CD14-positive monocyte (primary cell): ENCODE measurements around the gene PSORS1C1. TPM values are rescaled to one million over a fixed set of nuclear protein-coding genes. Genes with fewer than 3 reads are reported as not detected.
A peak's percentile ranks its signal among the peaks of the same experiment; 100 is the strongest.

ENCODE experiments used
- DNase-seq, 3 donors: peaks; one replicate each; pipeline ENCODE4 v3.0.0-alpha.2; 2011 to 2022
- H2AFZ ChIP-seq: 2 replicates; pipeline ENCODE4 v1.6.0; 2012; ENCODE audit warnings: mild to moderate bottlenecking, low read depth, low read length, inconsistent platforms; ENCODE audit not compliant: insufficient read depth, poor library complexity, severe bottlenecking
- H3K27ac ChIP-seq, 2 donors: 1 replicate in 1 of 2; 2 replicates in 1 of 2; pipeline ENCODE4 v1.5.1; 2012 to 2013; ENCODE audit warnings: low read length in 2 of 2, control low read depth in 1 of 2, inconsistent platforms in 1 of 2, low read depth in 1 of 2, mild to moderate bottlenecking in 1 of 2
- H3K27me3 ChIP-seq, 2 donors: one replicate each; pipeline versions ENCODE4 v1.6.0 to v1.6.1; 2011 to 2013; ENCODE audit warnings: low read length in 2 of 2; ENCODE audit not compliant: control insufficient read depth in 2 of 2, insufficient read depth in 2 of 2
- H3K36me3 ChIP-seq, 2 donors: replicated peaks in 1 of 2; 1 replicate in 1 of 2; 2 replicates in 1 of 2; pipeline versions ENCODE4 v1.5.1 to v1.6.1; 2012 to 2013; ENCODE audit warnings: low read length in 2 of 2, control low read depth in 1 of 2, inconsistent platforms in 1 of 2, mild to moderate bottlenecking in 1 of 2; ENCODE audit not compliant: insufficient read depth in 2 of 2, control insufficient read depth in 1 of 2
- H3K4me1 ChIP-seq, 2 donors: 1 replicate in 1 of 2; 2 replicates in 1 of 2; pipeline versions ENCODE4 v1.5.1 to v1.6.1; 2012 to 2013; ENCODE audit warnings: low read length in 2 of 2, control low read depth in 1 of 2, inconsistent platforms in 1 of 2, mild to moderate bottlenecking in 1 of 2, moderate library complexity in 1 of 2; ENCODE audit not compliant: insufficient read depth in 2 of 2, control insufficient read depth in 1 of 2
- H3K4me2 ChIP-seq: replicated peaks from 2 replicates; pipeline ENCODE3; 2012; ENCODE audit warnings: low read length, moderate library complexity, mild to moderate bottlenecking; ENCODE audit not compliant: poor library complexity, severe bottlenecking; ENCODE audit errors: extremely low read depth
- H3K4me3 ChIP-seq, 3 experiments: fragments of 200-600 bp in 1 of 3; sonication (generic) in 1 of 3; replicated peaks in 1 of 3; 1 replicate in 2 of 3; 2 replicates in 1 of 3; pipeline ENCODE4 v1.5.1; 2011 to 2013; ENCODE audit warnings: low read length in 3 of 3, mild to moderate bottlenecking in 3 of 3, control low read depth in 2 of 3, low read depth in 2 of 3, inconsistent platforms in 1 of 3, moderate library complexity in 1 of 3
- H3K79me2 ChIP-seq: 2 replicates; pipeline ENCODE4 v1.6.0; 2012; ENCODE audit warnings: mild to moderate bottlenecking, control low read depth, inconsistent platforms, low read length, moderate library complexity; ENCODE audit not compliant: insufficient read depth
- H3K9ac ChIP-seq: 2 replicates; pipeline ENCODE4 v1.6.0; 2017; ENCODE audit warnings: low read length, mild to moderate bottlenecking; ENCODE audit not compliant: insufficient read depth, poor library complexity, severe bottlenecking
- H3K9me3 ChIP-seq, 2 donors: replicated peaks in 1 of 2; 1 replicate in 1 of 2; 2 replicates in 1 of 2; pipeline versions ENCODE4 v1.5.1 to v1.6.1; 2012 to 2013; ENCODE audit warnings: low read length in 2 of 2, control low read depth in 1 of 2; ENCODE audit not compliant: control insufficient read depth in 1 of 2, insufficient read depth in 1 of 2
- H4K20me1 ChIP-seq: 2 replicates; pipeline ENCODE4 v1.6.0; 2012; ENCODE audit warnings: mild to moderate bottlenecking, low read length, control low read depth, moderate library complexity; ENCODE audit not compliant: insufficient read depth
- H3K27ac Mint-ChIP-seq, 7 donors: one replicate each; pipeline ENCODE4 v1.8.0; 2020; ENCODE audit warnings: mild to moderate bottlenecking in 7 of 7, mixed read lengths in 7 of 7, moderate library complexity in 6 of 7, inconsistent platforms in 2 of 7
- H3K27me3 Mint-ChIP-seq, 3 donors: one replicate each; pipeline ENCODE4 v1.8.0; 2021 to 2022; ENCODE audit warnings: low read depth in 3 of 3, mild to moderate bottlenecking in 3 of 3, mixed read lengths in 3 of 3, moderate library complexity in 3 of 3, inconsistent platforms in 1 of 3
- H3K36me3 Mint-ChIP-seq, 2 donors: one replicate each; pipeline ENCODE4 v1.8.0; 2020; ENCODE audit warnings: mixed read lengths in 2 of 2, inconsistent platforms in 1 of 2, mild to moderate bottlenecking in 1 of 2
- H3K4me1 Mint-ChIP-seq: one replicate; pipeline ENCODE4 v1.8.0; 2020; ENCODE audit warnings: mild to moderate bottlenecking, mixed read lengths
- H3K4me3 Mint-ChIP-seq, 2 donors: one replicate each; pipeline ENCODE4 v1.8.0; 2020; ENCODE audit warnings: mild to moderate bottlenecking in 2 of 2, mixed read lengths in 2 of 2, moderate library complexity in 1 of 2
- H3K9me3 Mint-ChIP-seq, 7 donors: one replicate each; pipeline ENCODE4 v1.8.0; 2020 to 2022; ENCODE audit warnings: mixed read lengths in 7 of 7, mild to moderate bottlenecking in 6 of 7, moderate library complexity in 6 of 7, inconsistent platforms in 2 of 7
- CTCF ChIP-seq: fragments of 200-600 bp; IDR thresholded peaks from one replicate; pipeline ENCODE4 v1.8.0; 2022; ENCODE audit warnings: antibody characterized with exemption, mild to moderate bottlenecking
- WGBS: methylation state at CpG from one replicate; pipeline ENCODE4 v1.1.5; 2013; ENCODE audit warnings: missing lambda C conversion rate; ENCODE audit not compliant: insufficient coverage; 5-methylcytosine and 5-hydroxymethylcytosine counted together
- intact Hi-C, 2 donors: fragments of 100-400 bp; cut with micrococcal nuclease; formaldehyde crosslinking; loops; one replicate each; pipeline versions ENCODE4 v1.15.0 to v1.15.1; 2023
- polyA plus RNA-seq, 3 donors: library from polyadenylated mRNA; depleted of rRNA in 1 of 3; unstranded in 2 of 3; stranded (reverse) in 1 of 3; fragments of 300-500 nt in 2 of 3; fragments of >200 nt in 1 of 3; fragmentation: Illumina TruSeq in 2 of 3; gene quantifications; 1 replicate in 2 of 3; 2 replicates in 1 of 3; pipeline ENCODE4 v1.2.3, GENCODE V29; 2012 to 2021

PSORS1C1 gene
- polyA plus RNA-seq, 3 donors = not detected

GRCh38 chr6:31143148-31143547 is 28.5 kb downstream of the PSORS1C1 start:
- peaks cover 22 to 25% of the 10 kb centered on the region in 2 donors for H3K36me3 Mint-ChIP-seq
- H3K27ac Mint-ChIP-seq = no peak overlapping the region
- H3K36me3 ChIP-seq = peaks cover 15 to 30% of the 10 kb centered on the region in 2 donors
- no peak overlapping the region for H3K4me3 Mint-ChIP-seq
- H3K4me2 ChIP-seq = no peak overlapping the region
- H3K4me1 Mint-ChIP-seq = no peaks in the 10 kb centered on the region
- H3K9ac ChIP-seq = no peak overlapping the region
- no peak overlapping the region for H2AFZ ChIP-seq
- H3K9me3 ChIP-seq = no peaks in the 10 kb centered on the region
- no peaks in the 10 kb centered on the region for H3K9me3 Mint-ChIP-seq
- H3K4me1 ChIP-seq = no peaks in the 10 kb centered on the region
- H3K27me3 Mint-ChIP-seq = peaks cover 0 to 12% (median 2%) of the 10 kb centered on the region in 3 donors
- no peak for DNase-seq
- intact Hi-C loops = no loop called here
- no peaks in the 10 kb centered on the region for H4K20me1 ChIP-seq
- H3K4me3 ChIP-seq = no peak overlapping the region
- WGBS = 92% methylated on average over 9 of the region's 11 CpGs
- no peaks in the 10 kb centered on the region for H3K79me2 ChIP-seq
- H3K27me3 ChIP-seq = no peaks in the 10 kb centered on the region
- no peak overlapping the region for H3K27ac ChIP-seq
- no peak for TF ChIP-seq CTCF

DNA sequence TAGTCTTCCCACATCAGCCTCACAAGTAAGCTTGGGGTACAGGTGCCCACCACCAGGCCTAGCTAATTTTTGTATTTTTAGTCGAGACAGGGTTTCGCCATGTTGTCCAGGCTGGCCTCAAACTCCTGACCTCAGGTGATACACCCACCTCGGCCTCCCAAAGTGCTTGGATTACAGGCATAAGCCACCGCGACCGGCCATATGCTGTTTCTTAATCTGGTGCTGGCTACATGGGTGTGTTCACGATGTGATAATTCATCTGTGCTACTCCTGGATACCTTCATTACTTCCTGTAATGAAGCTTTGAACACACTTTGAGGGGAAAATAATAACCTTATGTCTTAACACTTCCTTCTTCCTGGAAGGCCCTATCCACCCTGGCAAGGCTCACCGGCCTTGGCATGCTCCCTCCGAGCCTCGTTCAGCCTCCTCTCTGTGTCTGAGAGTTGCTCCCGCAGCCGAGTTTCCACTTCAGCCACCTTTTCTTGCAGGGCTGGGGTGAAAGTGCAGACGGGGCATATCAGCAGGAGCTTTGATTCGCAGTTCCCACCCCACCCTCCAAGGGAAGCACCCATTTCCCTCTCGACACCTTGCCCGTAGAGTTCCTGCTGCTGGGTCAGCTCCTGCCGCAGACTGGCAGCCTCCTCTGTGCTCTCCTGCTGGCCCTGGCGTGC is 29.8 kb downstream of the PSORS1C1 start:
- Mint-ChIP-seq H3K4me3 (no peak overlapping the region), H3K27ac (peak overlapping the region in 3 of 7 donors; percentile 9 to 54 (median 34)), H3K36me3 (peaks cover 22 to 29% of the 10 kb centered on the region in 2 donors), H3K9me3 (no peaks in the 10 kb centered on the region), H3K4me1 (no peaks in the 10 kb centered on the region), H3K27me3 (peaks cover 0 to 4% (median 0%) of the 10 kb centered on the region in 3 donors)
- Histone ChIP-seq H4K20me1 (no peaks in the 10 kb centered on the region), H3K9me3 (no peaks in the 10 kb centered on the region), H3K27me3 (no peaks in the 10 kb centered on the region), H3K4me2 (no peak overlapping the region), H3K79me2 (no peaks in the 10 kb centered on the region), H3K36me3 (peaks cover 15 to 32% of the 10 kb centered on the region in 2 donors), H2AFZ (no peak overlapping the region), H3K27ac (no peak overlapping the region), H3K4me3 (no peak overlapping the region), H3K9ac (no peak overlapping the region), H3K4me1 (no peaks in the 10 kb centered on the region)
- no peak for TF ChIP-seq CTCF
- no peak for DNase-seq
- intact Hi-C loops = no loop called here
- 98% methylated on average over 14 of the region's 18 CpGs for WGBS
